HG03025 (cell line): Measurements from ENCODE around the gene PPP1R3C.

Experiments used
- ATAC-seq: cut with Tn5 transposase; IDR thresholded peaks from one replicate; pipeline ENCODE4 v1.9.1; 2021; ENCODE audit warnings: mild to moderate bottlenecking, moderate library complexity; ENCODE audit not compliant: unreplicated experiment, low FRiP score

PPP1R3C gene

DNA sequence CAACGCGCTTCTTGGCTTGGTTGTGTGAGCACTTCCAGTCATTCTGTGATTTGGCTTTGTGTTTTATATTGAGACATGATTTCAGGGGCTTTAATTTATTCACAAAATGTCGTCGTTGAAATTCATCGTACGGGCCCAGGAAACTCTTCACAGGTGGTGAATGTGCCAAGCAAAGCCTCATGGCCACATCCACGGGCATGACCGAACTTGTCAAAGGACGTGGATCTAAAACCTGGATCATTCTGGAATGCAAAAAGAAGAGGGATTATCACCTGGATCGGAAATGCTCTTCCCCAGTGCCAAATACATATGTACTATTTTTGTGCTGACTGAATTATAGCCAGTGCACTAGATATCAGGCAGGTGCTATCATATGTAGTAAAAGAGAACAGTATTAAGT, 2.2 kb downstream of the PPP1R3C start:
- no peak for ATAC-seq

DNA sequence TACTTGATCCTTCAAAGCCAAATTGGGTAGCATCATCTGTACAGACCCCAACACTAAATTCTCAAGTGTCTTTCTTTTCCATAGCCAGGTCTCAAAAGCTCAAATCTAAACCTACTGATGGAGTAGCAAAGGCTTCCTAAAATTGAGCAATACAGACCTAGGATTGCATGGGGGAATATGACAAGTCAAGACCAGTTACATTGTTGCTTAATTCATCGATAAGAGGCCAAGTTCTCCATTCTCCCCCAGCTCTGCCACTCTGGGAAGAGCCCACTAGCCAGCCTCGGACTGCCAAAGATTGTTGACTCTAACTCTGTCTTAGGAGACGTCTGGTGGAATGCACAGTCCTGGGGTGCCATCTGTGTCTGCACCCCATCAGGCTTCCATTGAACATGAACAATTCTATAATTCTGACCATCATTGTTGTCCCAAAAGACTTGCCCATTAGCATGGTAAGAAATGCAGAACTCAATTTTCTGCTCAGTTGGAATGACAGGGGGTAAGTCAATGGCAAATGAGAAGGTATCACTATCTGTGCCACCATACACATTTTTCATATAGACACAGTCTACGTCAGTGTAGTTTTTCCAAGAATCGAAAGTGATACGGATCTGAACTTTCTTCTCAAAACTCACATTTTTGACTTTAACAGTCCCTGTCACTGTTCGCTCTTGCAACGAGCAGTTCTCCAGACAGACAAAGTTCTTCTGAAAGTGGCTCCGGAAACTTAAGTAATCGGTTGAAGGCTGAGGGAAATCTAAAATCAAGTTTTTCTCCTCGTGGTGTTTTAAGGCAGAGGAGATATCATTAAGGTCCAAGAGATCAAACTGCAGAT, 2.9 kb downstream of the PPP1R3C start:
- ATAC-seq: no peak

DNA sequence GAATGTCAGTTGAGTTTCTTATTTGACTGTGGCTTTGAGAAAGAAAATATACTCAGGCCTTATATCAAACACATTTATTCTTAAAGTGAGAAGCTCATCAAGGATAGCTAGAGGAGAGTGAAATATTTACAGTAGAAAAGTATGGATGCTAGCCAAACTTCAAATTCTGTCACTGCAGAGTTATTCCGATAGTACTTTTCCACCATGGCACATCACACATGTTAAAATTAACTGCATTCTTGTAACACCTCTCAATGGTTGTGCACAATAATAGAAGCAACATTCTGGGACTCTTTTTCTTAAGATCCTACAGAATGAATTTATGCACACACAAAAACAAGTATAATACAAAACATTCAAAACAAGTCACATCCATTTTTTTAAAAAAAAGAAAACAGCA, 4.5 kb downstream of the PPP1R3C start:
- ATAC-seq: no peak

DNA sequence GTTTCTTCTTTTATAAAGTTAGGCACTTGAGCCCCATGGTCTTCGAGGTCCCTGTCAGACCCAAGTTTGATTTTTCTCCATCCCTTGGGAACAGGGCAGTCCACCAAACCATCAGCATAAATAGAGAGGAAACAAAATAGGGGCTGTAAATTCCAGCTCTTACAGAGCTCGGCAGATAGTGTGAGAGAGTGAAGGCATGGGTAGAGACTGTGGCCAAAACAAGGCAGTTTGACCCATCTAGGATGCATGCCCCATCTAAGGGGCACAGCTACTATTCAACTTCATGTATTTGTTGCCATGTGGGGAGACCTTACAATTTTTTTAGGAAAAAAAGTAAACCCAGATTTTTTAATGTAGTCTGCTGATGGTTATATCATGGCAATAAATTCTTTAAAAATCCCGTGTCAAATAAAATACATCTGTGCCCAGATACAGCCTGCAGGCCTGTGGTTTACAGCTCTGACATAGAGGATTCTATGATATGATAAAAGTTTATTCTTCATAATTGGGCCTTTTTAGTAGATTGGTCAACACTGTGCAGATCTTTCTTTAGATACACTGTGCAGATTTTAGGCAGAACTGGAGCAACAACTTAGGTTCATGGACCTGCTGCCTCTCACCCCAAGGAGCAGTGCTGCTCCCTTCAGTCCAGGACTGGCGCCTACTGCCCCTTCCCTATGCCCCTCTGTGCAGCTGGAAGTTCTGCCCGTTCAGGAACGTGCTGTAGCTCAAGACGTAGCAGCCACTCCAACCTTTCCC, 5.3 kb downstream of the PPP1R3C start:
- no peak for ATAC-seq

DNA sequence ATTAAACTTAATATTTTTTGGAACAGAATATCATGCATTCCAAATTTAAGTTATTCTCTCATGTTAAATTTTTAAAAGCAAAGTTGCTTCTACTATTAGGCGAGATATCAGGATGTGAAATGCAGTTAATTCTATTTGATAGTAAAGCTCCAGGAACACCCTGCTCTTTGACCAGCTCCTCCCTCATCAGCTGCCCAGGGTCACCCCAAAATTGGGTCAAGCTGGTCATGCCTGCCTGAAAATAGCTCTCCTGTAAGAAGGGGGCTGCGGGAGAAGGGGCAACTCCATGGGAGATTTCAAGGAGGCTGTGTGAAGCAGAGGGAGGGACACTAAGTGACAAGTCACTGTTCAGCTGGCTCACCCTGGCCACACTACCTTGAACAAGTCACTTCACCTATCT, 5.9 kb downstream of the PPP1R3C start:
- no peak for ATAC-seq

DNA sequence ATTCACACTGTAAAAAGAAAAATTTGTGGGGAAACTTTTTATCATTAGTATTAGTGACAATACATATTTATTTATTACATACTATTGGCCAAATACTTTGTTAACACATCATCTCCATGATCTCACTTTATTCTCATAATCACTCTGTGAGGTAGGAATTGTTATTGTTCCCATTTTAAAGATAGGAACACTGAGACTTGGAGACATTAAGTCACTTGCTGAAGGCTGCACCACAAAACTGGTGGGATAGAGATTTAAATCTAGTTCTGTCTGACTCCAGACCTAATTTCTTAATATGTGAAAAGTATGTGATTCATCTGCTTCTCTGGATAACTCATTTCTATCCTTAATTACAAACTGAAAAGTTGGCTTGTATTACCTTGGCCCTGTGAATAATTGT, 8.2 kb downstream of the PPP1R3C start:
- ATAC-seq: no peak

DNA sequence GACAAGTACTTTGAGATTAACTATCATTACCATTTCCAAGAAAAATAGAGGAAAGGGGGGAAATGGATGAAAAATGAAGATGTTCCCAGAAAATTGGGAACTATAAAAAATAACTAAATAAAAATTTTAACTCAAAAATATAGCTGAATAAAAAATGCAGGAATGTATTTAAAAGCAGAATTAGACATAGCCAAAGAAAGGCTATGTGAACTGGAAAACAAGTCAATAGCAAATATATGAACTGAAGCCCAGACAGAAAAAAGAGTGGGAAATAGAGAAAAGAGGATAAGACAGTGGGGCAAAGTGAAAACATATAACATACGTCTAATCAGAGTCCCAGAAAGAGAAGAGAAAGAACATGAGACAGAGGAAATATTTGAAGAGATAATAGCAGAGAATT, 10.3 kb downstream of the PPP1R3C start:
- no peak for ATAC-seq

DNA sequence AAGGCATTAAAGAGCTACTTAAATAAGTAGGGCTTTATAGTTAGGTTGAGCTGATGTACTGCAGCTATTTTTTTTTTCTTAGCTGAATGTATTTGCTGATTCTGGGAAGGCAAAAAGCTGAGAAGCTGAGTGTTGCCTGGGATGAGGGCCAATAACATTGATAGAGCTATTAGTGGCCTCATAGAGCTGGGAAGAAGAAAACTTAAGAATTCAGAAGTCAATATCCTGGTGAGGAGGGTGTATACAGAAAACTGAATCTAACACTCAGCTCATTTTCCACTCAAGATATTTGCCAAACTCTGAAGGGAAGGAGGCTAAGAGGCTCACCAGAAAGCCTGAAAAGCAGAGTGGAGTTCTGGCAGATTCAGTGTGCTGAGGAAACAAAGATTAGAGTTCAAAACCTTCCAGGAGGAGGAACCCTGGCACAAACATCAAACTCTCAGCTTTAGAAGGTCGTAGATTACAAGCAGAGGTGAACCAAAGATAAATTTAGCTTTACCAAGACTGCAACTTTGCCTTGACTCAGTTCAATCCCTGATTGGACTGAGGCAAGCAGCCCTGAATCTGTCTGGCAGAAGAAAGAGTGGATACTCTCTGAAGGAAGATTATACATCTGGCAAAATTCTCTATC, 11.3 kb downstream of the PPP1R3C start:
- no peak for ATAC-seq

DNA sequence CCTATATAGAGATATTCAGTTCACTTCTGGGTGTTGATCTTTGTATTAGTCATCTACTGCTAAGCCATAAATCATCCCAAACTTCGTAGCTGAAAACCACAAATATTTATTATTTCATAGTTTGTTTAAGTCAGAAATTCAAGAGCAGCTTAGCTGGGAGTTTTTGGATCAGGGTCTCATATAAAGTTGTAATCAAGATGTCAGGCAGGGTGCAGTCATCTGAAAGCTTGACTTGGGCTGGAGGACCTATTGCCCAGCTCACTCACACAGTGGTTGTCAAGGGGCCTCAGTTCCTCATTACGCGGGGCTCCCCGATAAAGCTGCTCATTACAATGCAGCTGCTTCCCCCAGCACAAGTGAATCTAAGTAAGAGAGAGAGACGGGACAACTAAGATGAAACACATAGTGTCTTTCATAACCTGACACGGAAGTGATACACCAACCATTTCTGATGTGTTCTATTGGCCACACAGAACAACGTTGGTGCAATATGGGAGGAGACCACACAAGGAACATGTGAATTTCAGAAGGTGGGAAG, 15.7 kb downstream of the PPP1R3C start:
- no peak for ATAC-seq

DNA sequence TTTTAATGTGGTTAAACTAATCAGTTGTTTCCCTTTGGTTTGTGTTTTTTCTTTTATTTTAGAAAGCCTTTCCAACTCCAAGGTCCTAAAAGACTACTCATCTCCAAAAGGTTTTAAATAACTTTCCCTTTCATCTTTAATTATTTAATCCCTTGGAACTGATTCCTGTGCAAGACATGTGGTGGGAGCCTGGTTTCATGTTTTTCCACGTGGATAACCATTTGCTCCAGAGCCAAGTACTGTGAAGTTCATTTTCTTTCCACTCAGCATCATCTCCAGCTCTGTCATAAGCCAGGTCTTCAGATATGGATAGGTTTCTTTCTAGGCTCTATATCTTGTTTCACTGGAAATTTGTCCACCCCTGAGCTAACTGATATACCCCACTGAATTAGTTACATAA, 16.7 kb downstream of the PPP1R3C start:
- no peak for ATAC-seq

DNA sequence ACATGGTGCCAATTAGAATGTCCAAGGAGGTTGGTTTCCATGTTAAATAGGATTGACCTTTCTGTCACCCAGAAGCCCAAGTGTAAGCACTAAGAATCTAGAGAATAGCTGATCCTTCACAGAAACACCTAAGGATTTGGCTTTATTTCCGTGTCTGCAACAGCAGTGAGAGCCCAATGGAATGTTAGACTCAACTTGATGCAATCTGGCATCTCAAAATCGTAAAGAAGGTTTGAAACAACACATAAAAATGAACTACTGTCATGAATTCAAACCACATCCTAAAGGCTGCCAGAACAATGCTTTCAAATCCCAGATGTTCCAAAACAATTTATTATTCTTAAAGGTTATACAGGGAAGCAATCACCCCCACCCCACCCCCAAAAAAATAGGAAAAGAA, 18.6 kb downstream of the PPP1R3C start:
- ATAC-seq: no peak

DNA sequence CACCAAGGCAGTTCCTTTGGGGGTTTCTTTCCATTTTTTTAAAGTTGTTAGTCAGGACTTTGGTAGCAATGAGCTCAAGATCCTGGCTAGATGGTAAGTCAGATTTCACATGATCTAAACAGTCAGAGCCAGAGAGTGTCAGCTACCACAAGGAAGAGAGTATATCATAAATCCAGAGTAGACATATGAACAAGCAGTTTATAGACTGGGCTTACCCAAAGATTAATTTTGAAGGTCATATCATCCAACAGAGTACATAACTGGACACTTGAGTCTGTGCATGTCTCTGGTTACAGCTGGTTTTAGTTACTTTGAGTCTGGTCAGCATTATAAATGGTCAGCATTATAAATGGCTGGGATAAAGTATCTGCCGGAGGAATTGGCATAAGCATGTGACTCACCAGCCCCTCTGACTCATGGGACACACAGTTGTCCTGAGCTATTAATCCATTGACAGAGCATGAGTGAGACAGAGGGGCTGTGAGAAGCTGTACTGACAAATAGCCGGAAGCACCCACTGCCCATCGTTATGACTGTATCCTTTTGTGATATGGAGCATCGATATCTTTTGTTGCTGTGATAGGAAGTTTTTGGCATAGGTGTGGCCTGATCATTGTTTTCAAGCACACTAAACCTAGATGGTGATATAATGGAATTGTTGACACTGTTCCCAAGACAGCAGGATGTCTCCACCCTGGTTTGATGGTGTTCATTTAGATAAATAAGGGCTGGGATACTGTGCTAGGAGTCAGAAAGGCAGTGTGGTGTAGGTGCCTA, 19.3 kb downstream of the PPP1R3C start:
- ATAC-seq: no peak

DNA sequence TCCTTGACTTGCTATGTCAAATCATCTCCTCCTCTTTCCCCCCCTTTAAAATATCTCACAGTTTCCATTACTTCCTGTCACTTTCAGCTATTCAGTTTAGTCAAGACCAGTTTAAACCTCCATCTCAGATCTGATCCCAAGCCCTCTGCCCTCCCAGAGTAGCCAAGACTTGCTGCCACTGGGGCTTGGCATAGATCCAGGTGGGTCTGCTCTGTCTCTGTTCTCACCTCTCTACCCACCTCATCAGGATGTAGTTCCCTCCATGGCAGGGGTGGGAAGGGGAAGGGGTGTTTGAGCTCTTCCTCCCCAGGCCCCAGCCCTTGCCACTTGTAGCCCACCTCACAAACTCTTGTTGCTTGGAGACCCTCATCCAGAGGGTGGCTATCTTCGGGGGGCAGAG, 22.0 kb downstream of the PPP1R3C start:
- ATAC-seq: no peak

DNA sequence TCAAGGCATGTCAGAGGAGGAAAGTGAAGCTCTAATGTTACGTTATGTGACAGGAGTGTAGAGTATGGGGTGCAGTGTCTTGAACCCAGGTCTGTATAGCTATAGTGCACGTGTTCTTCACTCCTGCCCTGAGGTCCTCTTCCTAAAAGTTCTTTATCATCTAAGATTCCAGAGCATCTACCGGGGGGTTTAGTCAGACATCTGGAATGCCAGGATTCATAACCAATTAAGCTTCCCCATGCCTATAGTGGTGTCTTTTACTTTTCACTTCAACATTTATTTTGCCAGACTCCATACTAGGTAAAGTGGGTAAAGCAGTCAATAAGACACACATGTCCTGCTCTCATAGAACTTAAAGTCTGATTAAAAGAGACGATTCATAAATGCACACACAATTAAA, 22.4 kb downstream of the PPP1R3C start:
- ATAC-seq: no peak

DNA sequence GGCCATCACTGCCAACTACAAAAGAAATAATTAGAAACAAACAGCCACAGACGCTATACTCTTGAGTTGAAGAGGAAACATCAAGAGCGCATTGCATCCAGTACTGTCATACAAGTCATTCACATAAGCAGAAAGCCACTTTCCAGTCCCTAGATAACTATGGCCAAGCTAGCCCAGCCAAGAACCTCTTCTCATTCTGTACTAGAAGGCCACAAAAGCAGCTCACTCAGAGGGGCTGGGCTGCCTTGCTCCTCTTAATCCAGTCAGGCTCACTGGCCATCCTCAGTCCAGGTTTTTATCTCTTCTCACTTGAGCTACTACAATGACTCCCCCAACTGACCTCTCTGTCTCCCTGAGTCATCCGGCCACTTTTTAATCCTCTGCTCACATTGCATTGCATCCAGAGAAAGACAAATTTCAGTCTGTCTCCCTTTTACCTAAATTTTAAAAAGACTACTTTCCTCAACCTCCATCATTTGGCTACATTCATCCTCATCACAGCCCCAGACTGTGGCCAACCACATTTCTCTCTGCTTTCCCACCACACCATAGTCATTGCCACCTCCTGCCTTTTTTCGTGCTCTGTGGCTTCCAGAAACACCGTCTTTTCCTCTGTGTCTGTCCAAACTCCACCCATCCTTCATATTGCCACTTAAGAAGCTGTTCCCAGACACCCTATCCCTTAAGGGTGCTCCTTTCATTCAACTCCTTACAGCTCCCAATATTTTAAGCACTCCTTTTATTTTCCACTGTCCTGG, 25.0 kb downstream of the PPP1R3C start:
- no peak for ATAC-seq

DNA sequence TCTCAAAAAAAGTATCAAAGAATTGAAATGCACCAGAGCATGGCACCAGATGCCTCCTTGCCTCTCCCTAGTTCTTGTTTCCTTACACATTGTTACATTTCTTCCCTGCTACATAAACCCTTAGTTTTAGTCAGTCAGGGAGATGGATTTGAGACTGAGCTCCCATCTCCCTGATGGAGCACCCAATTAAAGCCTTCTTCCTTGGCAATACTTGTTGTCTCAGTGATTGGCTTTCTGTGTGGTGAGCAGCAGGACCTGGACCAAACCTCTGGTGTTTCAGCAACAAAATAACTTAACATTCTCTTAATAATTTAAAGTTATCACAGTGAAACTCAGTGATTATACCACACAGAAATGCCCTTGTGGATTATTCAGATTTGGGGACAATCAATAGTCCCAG, 26.9 kb downstream of the PPP1R3C start:
- ATAC-seq: no peak

DNA sequence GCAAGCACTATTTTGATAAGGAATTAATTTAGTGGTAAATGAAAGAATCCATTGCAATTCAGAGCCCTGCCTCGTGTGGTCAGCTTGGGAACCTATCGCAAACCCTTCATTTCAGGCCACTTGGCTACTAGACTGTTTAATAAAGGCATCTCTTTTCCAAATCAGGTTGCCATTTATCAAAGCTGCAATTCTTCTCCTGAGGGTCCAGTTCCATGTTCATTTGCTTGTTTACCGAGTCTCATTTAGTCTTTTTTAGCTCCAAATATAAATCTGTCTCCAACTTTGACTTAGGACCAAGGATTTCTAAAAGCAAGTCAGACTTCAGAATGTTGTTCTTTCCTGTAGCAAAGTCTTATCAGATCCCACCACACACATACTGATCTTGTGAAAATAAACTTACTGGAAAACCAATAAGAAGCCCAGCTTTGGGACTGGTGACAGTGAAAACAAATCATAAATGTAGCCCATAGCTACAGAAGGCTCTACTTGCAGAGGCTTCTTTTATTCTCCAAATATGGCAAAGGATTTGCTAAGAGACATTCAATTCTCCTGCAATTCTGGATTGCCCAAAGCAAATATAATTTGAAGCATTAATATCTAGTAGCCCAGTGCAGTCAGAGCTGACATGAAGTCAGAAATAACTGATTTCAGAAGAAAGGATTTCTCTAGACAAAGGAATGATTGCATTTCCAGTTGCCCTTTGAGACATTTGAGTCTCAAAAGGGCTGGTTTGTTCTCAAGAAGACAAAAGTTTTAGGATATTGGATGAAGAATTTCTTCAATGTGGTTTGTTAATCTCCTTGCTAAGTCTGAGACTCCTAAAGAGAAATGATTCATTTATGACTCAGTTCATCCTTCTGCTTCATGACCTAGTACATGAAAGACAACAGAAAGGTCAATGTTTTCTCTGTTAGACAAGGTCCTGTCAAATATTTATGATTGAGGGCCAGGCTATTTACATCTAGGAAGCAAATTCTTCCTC, 28.0 kb downstream of the PPP1R3C start:
- no peak for ATAC-seq

DNA sequence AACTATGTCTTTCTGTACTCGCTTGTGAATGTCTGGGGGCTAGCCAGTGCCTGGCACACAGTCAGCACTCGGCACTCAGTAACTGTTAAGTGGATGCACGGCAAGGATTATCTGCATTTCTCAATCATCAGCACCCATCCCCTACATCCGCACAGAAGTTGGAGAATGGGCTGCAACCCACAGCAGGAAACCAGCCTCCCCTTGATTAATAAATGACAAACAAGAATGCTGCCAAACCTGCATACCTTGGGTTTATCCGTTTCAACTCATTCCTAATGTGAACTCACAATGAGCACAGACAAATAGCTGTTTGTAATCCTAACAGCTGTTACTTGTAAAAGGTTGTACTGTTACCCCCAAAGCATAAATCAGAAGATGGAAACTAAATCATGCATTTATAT, 28.9 kb downstream of the PPP1R3C start:
- ATAC-seq: no peak
